GM23338 (cell line): Measurements from ENCODE around the gene C1orf52. TPM values are rescaled to one million over a fixed set of nuclear protein-coding genes. Genes with fewer than 3 reads are reported as not detected.

Experiments
- ATAC-seq: fragments of 200-7000 bp; cut with Tn5 transposase; 3 replicates; pipeline ENCODE4 v1.9.1; 2020
- DNase-seq: peaks from one replicate; pipeline ENCODE4 v3.0.0-alpha.2; 2015; ENCODE audit warnings: low spot score
- H2AFZ ChIP-seq: fragments of 200-600 bp; sonication (generic); 2 replicates; pipeline ENCODE4 v1.8.0; 2016; ENCODE audit warnings: antibody characterized with exemption, mild to moderate bottlenecking, moderate library complexity
- H3F3A ChIP-seq: fragments of 200-600 bp; sonication (generic); replicated peaks from 2 replicates; pipeline ENCODE4 v1.8.0; 2017; ENCODE audit warnings: antibody characterized with exemption, mixed run types, low read depth
- H3K27ac ChIP-seq: fragments of 200-600 bp; sonication (generic); 2 replicates; pipeline ENCODE4 v1.6.1; 2016; ENCODE audit warnings: low read depth
- H3K27me3 ChIP-seq: fragments of 200-600 bp; sonication (generic); 2 replicates; pipeline ENCODE4 v1.8.0; 2016; ENCODE audit warnings: mild to moderate bottlenecking, mixed run types, moderate library complexity; ENCODE audit not compliant: insufficient read depth
- H3K36me3 ChIP-seq: fragments of 200-600 bp; sonication (generic); 2 replicates; pipeline ENCODE4 v1.8.0; 2016; ENCODE audit warnings: mild to moderate bottlenecking; ENCODE audit not compliant: insufficient read depth
- H3K4me1 ChIP-seq: fragments of 200-600 bp; sonication (generic); 2 replicates; pipeline ENCODE4 v1.8.0; 2016; ENCODE audit warnings: mild to moderate bottlenecking, moderate library complexity; ENCODE audit not compliant: insufficient read depth
- H3K4me2 ChIP-seq: fragments of 200-600 bp; sonication (generic); 2 replicates; pipeline ENCODE4 v1.7.1; 2017; ENCODE audit warnings: mixed run types
- H3K4me3 ChIP-seq: fragments of 200-600 bp; sonication (generic); 2 replicates; pipeline ENCODE4 v1.6.1; 2016; ENCODE audit warnings: mixed run types
- H3K79me2 ChIP-seq: fragments of 200-600 bp; sonication (generic); replicated peaks from 2 replicates; pipeline ENCODE4 v1.8.0; 2017; ENCODE audit warnings: mild to moderate bottlenecking; ENCODE audit not compliant: insufficient read depth
- H3K9me2 ChIP-seq: fragments of 200-600 bp; sonication (generic); 2 replicates; pipeline ENCODE4 v1.8.0; 2017; ENCODE audit not compliant: insufficient read depth
- H4K20me1 ChIP-seq: fragments of 200-600 bp; sonication (generic); replicated peaks from 2 replicates; pipeline ENCODE4 v1.8.0; 2017; ENCODE audit warnings: mild to moderate bottlenecking; ENCODE audit not compliant: insufficient read depth
- H3K27ac Mint-ChIP-seq: 2 replicates; pipeline ENCODE4 v1.8.0; 2020; ENCODE audit warnings: inconsistent platforms, mild to moderate bottlenecking, moderate library complexity, mixed read lengths
- H3K27me3 Mint-ChIP-seq: 3 replicates; pipeline ENCODE4 v1.8.0; 2022; ENCODE audit warnings: low read depth, mild to moderate bottlenecking, moderate library complexity, mixed read lengths, inconsistent platforms; ENCODE audit not compliant: insufficient read depth, poor library complexity
- H3K36me3 Mint-ChIP-seq: 3 replicates; pipeline ENCODE4 v1.8.0; 2021; ENCODE audit warnings: low read depth, mild to moderate bottlenecking, inconsistent platforms, moderate library complexity, mixed read lengths
- H3K4me1 Mint-ChIP-seq: 3 replicates; pipeline ENCODE4 v1.8.0; 2020; ENCODE audit warnings: mild to moderate bottlenecking, inconsistent platforms, mixed read lengths
- H3K4me3 Mint-ChIP-seq: 3 replicates; pipeline ENCODE4 v1.8.0; 2021; ENCODE audit warnings: moderate library complexity, mild to moderate bottlenecking, inconsistent platforms, mixed read lengths
- H3K9me3 Mint-ChIP-seq: 3 replicates; pipeline ENCODE4 v1.8.0; 2020; ENCODE audit warnings: moderate library complexity, mild to moderate bottlenecking, inconsistent platforms, mixed read lengths
- CREB1 ChIP-seq: fragments of 250-450 bp; sonication (Bioruptor Pico); IDR thresholded peaks from 2 replicates; pipeline ENCODE4 v1.5.0; 2020; ENCODE audit warnings: low read depth, mild to moderate bottlenecking, moderate library complexity
- EZH2phosphoT487 ChIP-seq: fragments of 200-600 bp; sonication (generic); IDR thresholded peaks from one replicate; pipeline ENCODE4 v1.8.1; 2018; ENCODE audit warnings: antibody characterized with exemption; ENCODE audit not compliant: unreplicated experiment
- ZNF462 ChIP-seq: fragments of 250-450 bp; sonication (Bioruptor Pico); IDR thresholded peaks from 2 replicates; pipeline ENCODE4 v1.5.0; 2020; ENCODE audit warnings: mild to moderate bottlenecking, moderate library complexity
- polyA plus RNA-seq: library from polyadenylated mRNA; unstranded; fragments of >200 nt; fragmentation: Nextera tagmentation; extraction: Ambion mirVana; gene quantifications from 2 replicates; pipeline ENCODE4 v1.2.1, GENCODE V29; 2016
- total RNA-seq: library from RNA; depleted of rRNA; stranded (reverse); fragments of >200 nt; shearing (Covaris generic); gene quantifications from 2 replicates; pipeline ENCODE4 v1.2.3, GENCODE V29; 2014
- TF ChIP-seq, protein P1 (sequence below), 2 experiments: fragments of 200-600 bp in 1 of 2; sonication (generic) in 1 of 2; conservative IDR thresholded peaks; 2 replicates each; pipeline versions ENCODE4 v1.5.1 to v1.6.1; 2016 to 2017; ENCODE audit warnings: antibody characterized with exemption in 2 of 2, low read depth in 2 of 2, mild to moderate bottlenecking in 2 of 2, moderate library complexity in 1 of 2

The C1orf52 gene
- total and polyA plus RNA-seq, 2 experiments from 2014 or later = 35.6 to 102 TPM

GRCh38 chr1:85244271-85245061 lies 15.0 kb downstream of the C1orf52 start:
- ATAC-seq = no peak
- H3K4me2 ChIP-seq = no peak overlapping the region
- no peak overlapping the region for H3K4me3 Mint-ChIP-seq
- no peaks in the 10 kb centered on the region for H3K27me3 Mint-ChIP-seq
- no peaks in the 10 kb centered on the region for H4K20me1 ChIP-seq
- H3K4me1 ChIP-seq = peaks cover 6% of the 10 kb centered on the region; the same call in 1 of the 2 replicates
- no peaks in the 10 kb centered on the region for H3K9me2 ChIP-seq
- H3K36me3 ChIP-seq = no peaks in the 10 kb centered on the region
- H2AFZ ChIP-seq = peak overlapping the region; percentile 54; the same call in 1 of the 2 replicates
- TF ChIP-seq ZNF462 (no peak), EZH2phosphoT487 (no peak), CREB1 (CRISPR knock-in tag) (no peak)
- TF ChIP-seq, protein P1, sequence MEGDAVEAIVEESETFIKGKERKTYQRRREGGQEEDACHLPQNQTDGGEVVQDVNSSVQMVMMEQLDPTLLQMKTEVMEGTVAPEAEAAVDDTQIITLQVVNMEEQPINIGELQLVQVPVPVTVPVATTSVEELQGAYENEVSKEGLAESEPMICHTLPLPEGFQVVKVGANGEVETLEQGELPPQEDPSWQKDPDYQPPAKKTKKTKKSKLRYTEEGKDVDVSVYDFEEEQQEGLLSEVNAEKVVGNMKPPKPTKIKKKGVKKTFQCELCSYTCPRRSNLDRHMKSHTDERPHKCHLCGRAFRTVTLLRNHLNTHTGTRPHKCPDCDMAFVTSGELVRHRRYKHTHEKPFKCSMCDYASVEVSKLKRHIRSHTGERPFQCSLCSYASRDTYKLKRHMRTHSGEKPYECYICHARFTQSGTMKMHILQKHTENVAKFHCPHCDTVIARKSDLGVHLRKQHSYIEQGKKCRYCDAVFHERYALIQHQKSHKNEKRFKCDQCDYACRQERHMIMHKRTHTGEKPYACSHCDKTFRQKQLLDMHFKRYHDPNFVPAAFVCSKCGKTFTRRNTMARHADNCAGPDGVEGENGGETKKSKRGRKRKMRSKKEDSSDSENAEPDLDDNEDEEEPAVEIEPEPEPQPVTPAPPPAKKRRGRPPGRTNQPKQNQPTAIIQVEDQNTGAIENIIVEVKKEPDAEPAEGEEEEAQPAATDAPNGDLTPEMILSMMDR (conservative IDR thresholded peaks at IDR 0.05; ENCODE audit: low read depth in 2 of 2) = no peak
- H3K36me3 Mint-ChIP-seq = peaks cover 9% of the 10 kb centered on the region
- no peak for DNase-seq
- peaks cover 26% of the 10 kb centered on the region for H3K4me1 Mint-ChIP-seq
- no peak overlapping the region for H3K27ac ChIP-seq
- no peaks in the 10 kb centered on the region for H3K27me3 ChIP-seq
- no peaks in the 10 kb centered on the region for H3K79me2 ChIP-seq
- no peak overlapping the region for H3K4me3 ChIP-seq
- peaks cover 16% of the 10 kb centered on the region for H3K9me3 Mint-ChIP-seq
- no peaks in the 10 kb centered on the region for H3F3A ChIP-seq
- H3K27ac Mint-ChIP-seq = peak overlapping the region; percentile 64
